ENCODE data around the gene ATP1A1. TPM values are rescaled to one million over a fixed set of nuclear protein-coding genes. Genes with fewer than 3 reads are reported as not detected.

The ATP1A1 gene
- total RNA-seq, 1 experiment from 2014 or later = 239 TPM

DNA sequence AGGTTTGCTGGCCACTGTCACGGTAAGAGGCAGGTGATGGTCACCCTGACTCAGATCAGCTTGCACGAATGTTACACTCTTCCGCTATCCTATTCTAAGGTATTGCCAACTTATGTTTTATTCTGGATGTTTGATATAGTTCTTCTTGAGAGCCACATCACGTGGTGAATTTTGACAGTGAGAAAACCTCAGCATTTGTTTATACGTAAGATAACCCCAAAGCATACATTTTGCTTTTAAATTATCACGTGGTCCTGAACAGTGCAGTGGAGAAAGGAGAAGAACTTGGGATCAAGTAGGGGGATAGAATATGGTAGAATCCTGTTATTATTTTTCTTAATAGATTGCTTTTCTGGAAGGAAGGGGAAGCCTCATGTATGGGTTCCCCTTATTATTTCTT is 16.6 kb downstream of the ATP1A1 start:
- no peak overlapping the region for H3K9ac ChIP-seq (ENCODE audit: extremely low read depth, insufficient read length, low read length)
- H3K4ac ChIP-seq (ENCODE audit: low read depth, low read length) = no peak overlapping the region
- no peak overlapping the region for H4K5ac ChIP-seq (ENCODE audit: insufficient read length, low read depth, low read length)
- H3K4me2 ChIP-seq (ENCODE audit: insufficient read depth, insufficient read length, low read length) = no peak overlapping the region
- H3K79me1 ChIP-seq (ENCODE audit: insufficient read depth, low read depth, low read length, poor library complexity, severe bottlenecking) = peaks cover 3% of the 10 kb centered on the region
- no peaks in the 10 kb centered on the region for H3K4me1 Mint-ChIP-seq
- no peak overlapping the region for H3K18ac ChIP-seq (ENCODE audit: insufficient read length, low read depth, low read length)
- H4K20me1 ChIP-seq (ENCODE audit: control insufficient read depth, insufficient read depth, insufficient read length) = no peaks in the 10 kb centered on the region
- no peak overlapping the region for H3K14ac ChIP-seq (ENCODE audit: insufficient read depth, low read length)
- WGBS (ENCODE audit: extremely low coverage, insufficient read length, low lambda C conversion rate) = no CpG with 5 or more reads among the region's 6 CpGs
- no peak overlapping the region for H2BK5ac ChIP-seq (ENCODE audit: insufficient read length, low read length)
- H3K27me3 Mint-ChIP-seq (ENCODE audit: low read depth) = no peaks in the 10 kb centered on the region
- DNase-seq = no peak
- H2AK5ac ChIP-seq (ENCODE audit: insufficient read length, low read length) = no peak overlapping the region
- H3K23ac ChIP-seq (ENCODE audit: insufficient read length, low read depth, low read length) = no peak overlapping the region
- no peaks in the 10 kb centered on the region for H3K4me1 ChIP-seq (ENCODE audit: insufficient read depth, low read length)
- H3K27ac Mint-ChIP-seq = no peak overlapping the region
- 0 out of 2 replicates have a peak, but pooled peaks cover 1% of the 10 kb centered on the region for H3K79me2 ChIP-seq (ENCODE audit: insufficient read depth, low read length)
- no peak overlapping the region for H3K4me3 Mint-ChIP-seq
- H4K8ac ChIP-seq (replicated peaks; ENCODE audit: insufficient read length, low read depth, low read length) = no peak overlapping the region
- H2BK120ac ChIP-seq (ENCODE audit: low read depth, low read length, poor library complexity, severe bottlenecking) = no peak overlapping the region
- peaks cover 15% of the 10 kb centered on the region for H3K9me3 ChIP-seq (ENCODE audit: control insufficient read depth, low read depth, low read length)
- H3K9me3 Mint-ChIP-seq = peaks cover 0 to 1% of the 10 kb centered on the region in 2 experiments; a peak in 1 of 5 replicates
- no peaks in the 10 kb centered on the region for H3K27me3 ChIP-seq (ENCODE audit: insufficient read depth, low read length)
- H2BK12ac ChIP-seq (ENCODE audit: insufficient read length, low read depth, low read length) = no peak overlapping the region
- H2BK20ac ChIP-seq (ENCODE audit: low read depth, low read length, poor library complexity, severe bottlenecking) = no peak overlapping the region
- TF ChIP-seq, protein P1, sequence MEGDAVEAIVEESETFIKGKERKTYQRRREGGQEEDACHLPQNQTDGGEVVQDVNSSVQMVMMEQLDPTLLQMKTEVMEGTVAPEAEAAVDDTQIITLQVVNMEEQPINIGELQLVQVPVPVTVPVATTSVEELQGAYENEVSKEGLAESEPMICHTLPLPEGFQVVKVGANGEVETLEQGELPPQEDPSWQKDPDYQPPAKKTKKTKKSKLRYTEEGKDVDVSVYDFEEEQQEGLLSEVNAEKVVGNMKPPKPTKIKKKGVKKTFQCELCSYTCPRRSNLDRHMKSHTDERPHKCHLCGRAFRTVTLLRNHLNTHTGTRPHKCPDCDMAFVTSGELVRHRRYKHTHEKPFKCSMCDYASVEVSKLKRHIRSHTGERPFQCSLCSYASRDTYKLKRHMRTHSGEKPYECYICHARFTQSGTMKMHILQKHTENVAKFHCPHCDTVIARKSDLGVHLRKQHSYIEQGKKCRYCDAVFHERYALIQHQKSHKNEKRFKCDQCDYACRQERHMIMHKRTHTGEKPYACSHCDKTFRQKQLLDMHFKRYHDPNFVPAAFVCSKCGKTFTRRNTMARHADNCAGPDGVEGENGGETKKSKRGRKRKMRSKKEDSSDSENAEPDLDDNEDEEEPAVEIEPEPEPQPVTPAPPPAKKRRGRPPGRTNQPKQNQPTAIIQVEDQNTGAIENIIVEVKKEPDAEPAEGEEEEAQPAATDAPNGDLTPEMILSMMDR (conservative IDR thresholded peaks at IDR 0.05) = no peak
- no peak overlapping the region for H3T11ph ChIP-seq (ENCODE audit: low read length)
- no peak overlapping the region for H3K56ac ChIP-seq (ENCODE audit: insufficient read length, low read depth, low read length)
- H3K36me3 Mint-ChIP-seq (ENCODE audit: insufficient read depth in 1 of 3, low read depth in 3 of 3) = peaks cover 72 to 96% (median 96%) of the 10 kb centered on the region in 3 experiments
- no peak overlapping the region for H2AFZ ChIP-seq (ENCODE audit: low read length)
- no peaks in the 10 kb centered on the region for H3K23me2 ChIP-seq (ENCODE audit: insufficient read length, low read depth, low read length, poor library complexity, severe bottlenecking)
- H3K27ac ChIP-seq (ENCODE audit: insufficient read length, low read depth, low read length) = no peak overlapping the region
- H2BK15ac ChIP-seq (ENCODE audit: low read depth, low read length) = no peak overlapping the region
- H4K91ac ChIP-seq (ENCODE audit: insufficient read length, low read depth, low read length) = no peak overlapping the region

Measured in H9 (cell line).